Breast epithelium (tissue), 4 donors: ENCODE data around the gene BMI1. TPM values are rescaled to one million over a fixed set of nuclear protein-coding genes. Genes with fewer than 3 reads are reported as not detected.

Source experiments
- DNase-seq, 2 donors: peaks; one replicate each; pipeline ENCODE4 v3.0.0-alpha.2; 2019; ENCODE audit warnings: low spot score in 2 of 2
- H3K27ac ChIP-seq, 2 donors: fragments of 200-600 bp; sonication (generic) in 1 of 2; one replicate each; pipeline ENCODE4 v1.5.1; 2016 to 2019; ENCODE audit warnings: mild to moderate bottlenecking in 1 of 2
- H3K27me3 ChIP-seq, 2 donors: fragments of 200-600 bp; sonication (generic) in 1 of 2; one replicate each; pipeline versions ENCODE4 v1.5.1 to v1.6.0; 2017 to 2019; ENCODE audit warnings: control low read depth in 1 of 2, mild to moderate bottlenecking in 1 of 2
- H3K36me3 ChIP-seq: fragments of 200-600 bp; one replicate; pipeline ENCODE4 v1.5.1; 2019
- H3K4me1 ChIP-seq, 2 donors: fragments of 200-600 bp; sonication (generic); one replicate each; pipeline ENCODE4 v1.5.1; 2016 to 2019; ENCODE audit warnings: control low read depth in 1 of 2
- H3K4me3 ChIP-seq, 3 donors: fragments of 200-600 bp; sonication (generic); 1 replicate in 2 of 3; 2 replicates in 1 of 3; pipeline ENCODE4 v1.5.1; 2016 to 2019; ENCODE audit warnings: mild to moderate bottlenecking in 3 of 3, moderate library complexity in 2 of 3
- H3K9me3 ChIP-seq, 2 donors: fragments of 200-600 bp; sonication (generic) in 1 of 2; one replicate each; pipeline ENCODE4 v1.5.1; 2016 to 2019; ENCODE audit warnings: control low read depth in 1 of 2
- CTCF ChIP-seq, 3 donors: fragments of 450-650 bp; IDR thresholded peaks; one replicate each; pipeline ENCODE4 v1.5.1; 2016 to 2017; ENCODE audit warnings: antibody characterized with exemption in 3 of 3, mild to moderate bottlenecking in 3 of 3, moderate library complexity in 3 of 3
- POLR2A ChIP-seq: fragments of 450-650 bp; IDR thresholded peaks from one replicate; pipeline ENCODE4 v1.6.1; 2016; ENCODE audit warnings: antibody characterized with exemption, mild to moderate bottlenecking, moderate library complexity
- POLR2AphosphoS5 ChIP-seq, 3 donors: sonication (generic); formaldehyde crosslinking; IDR thresholded peaks; one replicate each; pipeline ENCODE4 v1.6.1; 2017; ENCODE audit warnings: antibody characterized with exemption in 3 of 3
- intact Hi-C: fragments of 100-400 bp; cut with DNase I; formaldehyde crosslinking; loops from one replicate; pipeline ENCODE4 v1.15.1; 2023; ENCODE audit warnings: low total_unique reads
- total RNA-seq, 3 donors: library from RNA; depleted of rRNA; stranded (reverse); fragments of >200 nt; gene quantifications; one replicate each; pipeline ENCODE4 v1.1.0, GENCODE V29; 2016

The BMI1 gene
- total RNA-seq: 10 to 100 TPM; 48.5 to 92.3 (median 68.5) TPM

GRCh38 chr10:22320591-22321155, at the start of gene BMI1:
BMI1 (plus strand) TSS chr10:22321099; CDS start chr10:22326450, 5,351 bp downstream.
- no peak for TF ChIP-seq POLR2AphosphoS5 (IDR thresholded peaks at IDR 0.05)
- TF ChIP-seq POLR2A: no peak
- no peak for TF ChIP-seq CTCF (IDR thresholded peaks at IDR 0.05)
- H3K27ac ChIP-seq: peak within 1 kb of the TSS; percentile 93 to 96
- H3K27me3 ChIP-seq: peaks cover 0 to 3% of the 10 kb centered on the region in 2 donors
- no peaks in the 10 kb centered on the region for H3K9me3 ChIP-seq
- H3K4me1 ChIP-seq: peaks cover 0 to 25% of the 10 kb centered on the region in 2 donors
- intact Hi-C loops: no loop called here
- no peaks in the 10 kb centered on the region for H3K36me3 ChIP-seq
- peak within 1 kb of the TSS; percentile 88 to 97 (median 90) for H3K4me3 ChIP-seq
- peak; percentile 77 to 82 for DNase-seq

GRCh38 chr10:22271786-22272185, 49.1 kb upstream of the BMI1 start:
- TF ChIP-seq POLR2A (no peak), CTCF (IDR thresholded peaks at IDR 0.05) (no peak), POLR2AphosphoS5 (IDR thresholded peaks at IDR 0.05) (no peak)
- Histone ChIP-seq H3K4me1 (no peaks in the 10 kb centered on the region), H3K27ac (no peak overlapping the region), H3K9me3 (no peaks in the 10 kb centered on the region), H3K4me3 (no peak overlapping the region), H3K27me3 (no peaks in the 10 kb centered on the region), H3K36me3 (no peaks in the 10 kb centered on the region)
- intact Hi-C loops: loop anchor here (10.0 kb wide), 1 partner anchor 93 kb away; no protein-coding TSS in a partner anchor
- DNase-seq: no peak

- DNase-seq: no peak
- no peak overlapping the region for H3K27ac ChIP-seq
- no peaks in the 10 kb centered on the region for H3K9me3 ChIP-seq
- no peak for TF ChIP-seq CTCF (IDR thresholded peaks at IDR 0.05)
- TF ChIP-seq POLR2A: no peak
- no peak for TF ChIP-seq POLR2AphosphoS5 (IDR thresholded peaks at IDR 0.05)
- no peaks in the 10 kb centered on the region for H3K36me3 ChIP-seq
- H3K4me3 ChIP-seq: no peak overlapping the region
- intact Hi-C loops: loop anchor here (10.0 kb wide), 1 partner anchor 86 kb away; no protein-coding TSS in a partner anchor
- no peaks in the 10 kb centered on the region for H3K4me1 ChIP-seq
- H3K27me3 ChIP-seq: no peaks in the 10 kb centered on the region
Observed at GRCh38 chr10:22278441-22278782, 42.5 kb upstream of the BMI1 start.

- no peak for TF ChIP-seq POLR2A
- no peak for TF ChIP-seq POLR2AphosphoS5 (IDR thresholded peaks at IDR 0.05)
- TF ChIP-seq CTCF (IDR thresholded peaks at IDR 0.05): no peak
- H3K4me3 ChIP-seq: no peak overlapping the region
- H3K36me3 ChIP-seq: no peaks in the 10 kb centered on the region
- no peaks in the 10 kb centered on the region for H3K27me3 ChIP-seq
- DNase-seq: no peak
- no peaks in the 10 kb centered on the region for H3K9me3 ChIP-seq
- H3K4me1 ChIP-seq: no peaks in the 10 kb centered on the region
- no peak overlapping the region for H3K27ac ChIP-seq
- intact Hi-C loops: no loop called here
Observed at GRCh38 chr10:22280078-22280477, 40.8 kb upstream of the BMI1 start.

GRCh38 chr10:22285130-22285529, 35.8 kb upstream of the BMI1 start:
- Histone ChIP-seq H3K27ac (no peak overlapping the region), H3K4me3 (no peak overlapping the region), H3K36me3 (no peaks in the 10 kb centered on the region), H3K9me3 (no peaks in the 10 kb centered on the region), H3K4me1 (no peaks in the 10 kb centered on the region), H3K27me3 (no peaks in the 10 kb centered on the region)
- TF ChIP-seq POLR2AphosphoS5 (IDR thresholded peaks at IDR 0.05) (no peak), CTCF (IDR thresholded peaks at IDR 0.05) (no peak), POLR2A (no peak)
- no peak for DNase-seq
- intact Hi-C loops: no loop called here
